GM12872 (cell line): ENCODE results near the gene ADAP1.

Source experiments
- TF ChIP-seq, protein P1 (sequence below): IDR thresholded peaks from 3 replicates; pipeline ENCODE4 v1.5.1; 2011; ENCODE audit warnings: low read depth, mild to moderate bottlenecking, low read length, moderate library complexity; ENCODE audit not compliant: insufficient read depth

ADAP1 gene

DNA sequence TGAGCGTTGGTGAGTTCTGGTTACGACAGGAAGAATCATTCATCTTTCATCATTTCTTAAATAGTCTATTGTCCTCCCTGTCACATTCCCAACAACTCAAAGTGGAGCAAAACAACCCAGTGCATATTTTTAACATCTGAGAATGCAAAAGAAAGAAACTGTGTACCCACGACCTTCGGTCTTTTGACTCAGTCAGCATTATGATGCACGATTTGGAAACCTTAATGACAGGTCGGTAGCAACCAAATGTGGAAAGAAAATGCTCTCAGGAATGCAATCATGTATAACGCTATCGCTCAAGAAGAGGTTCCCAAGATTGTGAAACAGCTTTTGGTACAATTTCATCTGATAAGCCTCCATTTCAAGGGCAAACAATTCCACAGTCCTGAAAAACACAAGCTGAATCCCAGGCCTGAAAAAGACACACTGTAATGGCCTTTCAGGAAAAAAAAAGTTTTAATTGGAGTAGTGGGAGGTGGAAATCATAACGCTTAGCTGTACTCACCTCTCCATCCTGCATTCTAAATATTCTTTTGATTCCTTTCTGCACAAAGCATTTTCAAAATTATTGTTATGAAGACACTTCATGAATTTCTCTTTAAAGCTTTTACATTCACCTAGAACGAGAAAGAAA lies 18.3 kb upstream of the ADAP1 start:
- TF ChIP-seq, protein P1, sequence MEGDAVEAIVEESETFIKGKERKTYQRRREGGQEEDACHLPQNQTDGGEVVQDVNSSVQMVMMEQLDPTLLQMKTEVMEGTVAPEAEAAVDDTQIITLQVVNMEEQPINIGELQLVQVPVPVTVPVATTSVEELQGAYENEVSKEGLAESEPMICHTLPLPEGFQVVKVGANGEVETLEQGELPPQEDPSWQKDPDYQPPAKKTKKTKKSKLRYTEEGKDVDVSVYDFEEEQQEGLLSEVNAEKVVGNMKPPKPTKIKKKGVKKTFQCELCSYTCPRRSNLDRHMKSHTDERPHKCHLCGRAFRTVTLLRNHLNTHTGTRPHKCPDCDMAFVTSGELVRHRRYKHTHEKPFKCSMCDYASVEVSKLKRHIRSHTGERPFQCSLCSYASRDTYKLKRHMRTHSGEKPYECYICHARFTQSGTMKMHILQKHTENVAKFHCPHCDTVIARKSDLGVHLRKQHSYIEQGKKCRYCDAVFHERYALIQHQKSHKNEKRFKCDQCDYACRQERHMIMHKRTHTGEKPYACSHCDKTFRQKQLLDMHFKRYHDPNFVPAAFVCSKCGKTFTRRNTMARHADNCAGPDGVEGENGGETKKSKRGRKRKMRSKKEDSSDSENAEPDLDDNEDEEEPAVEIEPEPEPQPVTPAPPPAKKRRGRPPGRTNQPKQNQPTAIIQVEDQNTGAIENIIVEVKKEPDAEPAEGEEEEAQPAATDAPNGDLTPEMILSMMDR: no peak

DNA sequence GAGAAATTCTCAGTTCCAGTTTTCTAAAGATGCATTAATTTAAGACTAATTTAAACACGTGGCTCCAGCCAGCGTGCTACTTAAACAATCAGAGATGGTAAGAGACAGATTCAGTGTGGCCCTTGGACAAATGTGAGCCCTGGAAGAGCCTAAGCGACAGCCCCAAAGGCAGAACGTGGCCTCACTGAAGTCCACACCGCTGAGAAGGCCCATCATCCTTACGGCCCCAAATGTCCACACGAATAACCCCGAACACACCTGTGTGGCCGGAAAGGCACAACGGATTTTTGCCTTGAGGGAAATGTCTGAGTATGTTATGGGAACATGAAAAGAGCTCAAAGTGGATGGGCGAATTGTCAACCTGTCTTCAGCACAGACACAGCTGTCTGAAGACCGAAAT lies 17.6 kb upstream of the ADAP1 start:
- TF ChIP-seq, protein P1: no peak

DNA sequence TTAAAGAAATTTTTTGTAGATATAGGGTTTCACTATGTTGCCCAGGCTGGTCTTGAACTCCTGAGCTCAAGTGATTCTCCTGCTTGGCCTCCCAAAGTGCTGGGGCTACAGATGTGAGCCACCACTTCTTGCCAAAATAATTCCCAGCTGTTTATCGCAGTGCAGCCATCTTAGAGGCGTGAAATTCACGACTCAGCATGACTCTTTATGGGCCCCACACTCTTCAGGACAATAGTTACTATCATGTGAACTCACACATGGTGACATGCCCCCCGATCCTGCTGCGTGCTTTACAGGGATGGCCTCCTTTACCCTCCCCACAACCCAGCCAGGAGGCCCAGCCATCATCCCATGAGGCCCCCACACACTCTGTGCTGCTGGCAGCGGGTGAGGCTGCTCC lies 16.3 kb upstream of the ADAP1 start:
- TF ChIP-seq, protein P1: no peak

DNA sequence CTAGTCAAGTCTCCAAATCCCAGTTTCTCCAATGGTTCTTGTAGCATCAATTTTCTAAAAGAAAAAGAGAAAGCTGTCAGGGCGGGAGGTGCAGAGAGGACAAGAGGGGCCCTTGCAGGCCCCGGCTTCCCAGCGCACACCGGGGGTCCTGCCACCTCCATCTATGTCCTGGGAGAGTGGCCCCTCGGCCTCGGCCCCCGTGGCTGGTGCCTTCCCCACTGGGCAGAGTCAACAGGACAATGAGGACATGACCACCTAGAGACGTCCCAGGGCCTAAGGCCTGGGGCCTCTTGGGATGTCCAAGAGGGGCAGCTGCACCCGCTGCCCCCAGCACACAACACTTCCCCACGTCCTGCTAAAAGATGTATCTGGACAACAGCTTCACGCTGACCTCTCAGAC lies 14.9 kb upstream of the ADAP1 start:
- TF ChIP-seq, protein P1: no peak

DNA sequence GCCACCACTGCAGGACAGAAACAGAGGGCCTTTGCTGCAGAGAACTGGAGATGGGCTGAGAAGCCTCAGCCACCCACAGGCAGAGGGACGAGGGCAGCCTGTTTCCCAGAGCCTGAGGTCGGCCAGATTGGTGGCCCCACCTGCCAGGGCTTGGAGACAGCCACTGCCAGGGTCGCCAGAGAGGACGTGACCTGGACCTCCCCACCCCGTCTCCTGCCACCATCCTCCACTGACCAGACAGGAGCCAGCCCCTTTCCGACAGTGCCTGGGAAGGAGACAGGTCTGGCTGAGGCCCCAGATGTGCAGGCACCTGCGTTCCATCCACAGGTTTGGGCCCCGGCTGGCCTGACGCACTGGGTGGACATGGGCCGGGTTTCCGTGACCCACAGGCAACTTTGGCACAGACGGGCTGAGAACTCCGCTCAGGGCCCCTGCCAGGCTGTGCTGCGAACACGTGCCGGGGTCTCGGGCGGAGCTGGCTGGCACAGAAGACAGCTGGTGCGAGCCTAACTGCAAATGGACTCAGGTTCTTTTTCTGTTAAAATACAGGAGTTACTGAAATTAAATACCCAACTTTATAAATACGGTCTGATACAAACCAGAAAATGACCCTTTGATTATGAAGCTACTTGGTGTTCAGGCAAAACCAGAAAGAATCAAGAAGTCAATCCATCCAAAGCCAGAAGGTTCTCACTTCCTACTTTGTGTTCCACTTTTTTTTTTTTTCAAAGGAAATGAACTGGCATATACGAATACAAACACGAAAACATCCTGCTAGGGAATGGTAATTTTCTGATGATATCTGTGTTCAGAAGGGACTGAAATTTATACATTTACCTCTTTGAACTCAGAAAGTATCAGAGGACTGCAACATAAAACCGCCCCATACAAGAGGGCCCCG lies 14.0 kb upstream of the ADAP1 start:
- TF ChIP-seq, protein P1: no peak

DNA sequence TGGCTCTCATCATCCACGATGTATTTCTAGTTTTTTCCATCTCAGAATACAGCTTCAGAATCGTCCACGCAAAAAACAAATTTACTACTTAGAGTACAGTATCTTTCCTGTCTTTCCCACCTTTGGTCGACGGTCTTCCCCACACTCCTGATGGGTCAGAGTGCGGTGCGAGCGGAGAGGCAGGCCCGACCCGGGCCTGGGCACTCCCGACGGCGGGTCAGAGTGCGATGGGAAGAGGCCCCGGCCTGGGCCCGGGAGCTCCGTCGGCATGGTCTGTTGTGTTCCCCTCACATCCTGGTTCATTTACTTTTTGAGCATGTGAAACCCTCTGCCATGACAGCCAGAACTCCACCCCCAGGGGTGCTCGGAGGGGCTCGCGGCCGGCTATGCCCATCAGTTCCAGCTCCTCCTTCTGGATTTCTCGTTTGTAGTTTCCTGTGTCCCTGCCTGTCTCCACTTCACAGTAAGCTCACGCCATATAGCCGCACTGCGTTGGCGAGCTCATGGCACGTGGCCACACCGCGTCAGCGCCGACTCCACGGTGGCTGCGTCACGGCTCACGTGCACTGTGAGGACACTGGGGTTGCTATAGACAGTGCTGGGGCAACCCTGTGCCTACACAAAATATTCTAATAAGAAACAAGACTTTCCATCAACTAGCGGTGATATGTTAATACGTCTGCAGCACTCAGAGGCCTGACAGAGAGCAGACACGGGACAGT lies 13.0 kb upstream of the ADAP1 start:
- TF ChIP-seq, protein P1: no peak

DNA sequence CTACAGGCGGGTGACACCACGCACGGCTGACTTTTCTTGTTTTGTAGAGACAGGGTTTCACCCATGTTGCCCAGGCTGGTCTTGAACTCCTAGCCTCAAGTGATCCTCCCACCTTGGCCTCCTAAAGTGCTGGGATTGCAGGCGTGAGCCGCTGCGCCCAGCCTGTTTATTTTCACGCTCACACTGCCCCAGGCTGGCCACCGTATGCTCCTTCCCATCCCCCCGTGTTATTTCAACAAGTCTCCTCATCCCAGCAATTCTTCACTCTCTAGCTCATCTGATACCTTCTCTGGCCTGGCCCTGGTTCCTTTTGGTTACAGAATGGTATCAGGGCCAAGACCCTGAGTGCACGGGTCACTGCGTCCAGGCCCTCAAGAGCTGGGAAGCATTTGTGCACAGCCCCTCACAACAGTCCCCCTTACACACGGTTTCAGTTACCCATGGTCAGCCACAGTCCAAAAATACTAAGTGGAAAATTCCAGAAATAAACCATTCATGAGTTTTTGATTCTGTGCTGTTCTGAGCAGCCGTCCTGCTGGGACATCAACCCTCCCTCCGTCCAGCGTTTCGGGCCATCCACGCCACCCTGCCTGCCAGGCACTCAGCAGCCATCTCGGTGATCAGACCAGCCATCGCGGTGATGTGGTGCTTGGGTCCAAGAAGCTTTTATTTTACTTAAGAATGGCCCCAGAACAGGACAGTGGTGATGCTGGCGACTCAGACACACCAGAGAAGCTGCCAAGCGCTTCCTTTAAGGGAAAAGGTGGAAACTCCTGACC lies 12.0 kb upstream of the ADAP1 start:
- TF ChIP-seq, protein P1: no peak
